Osteocyte (in vitro differentiated cells): ENCODE results near the gene TIPARP. TPM values are rescaled to one million over a fixed set of nuclear protein-coding genes. Genes with fewer than 3 reads are reported as not detected.
"Not testable (repeated sequence)": the region's sequence is repeated elsewhere in the genome, so short reads cannot be mapped to it uniquely, and the experiment has no call there.

Experiments
- DNase-seq: peaks from one replicate; pipeline ENCODE4 v3.0.0; 2021; ENCODE audit warnings: mixed read lengths; ENCODE audit not compliant: unreplicated experiment; ENCODE audit errors: extremely low spot score
- H3K27ac Mint-ChIP-seq: one replicate; pipeline ENCODE4 v1.8.0; 2021; ENCODE audit warnings: mild to moderate bottlenecking, mixed read lengths; ENCODE audit not compliant: unreplicated experiment
- H3K27me3 Mint-ChIP-seq: one replicate; pipeline ENCODE4 v1.8.0; 2021; ENCODE audit warnings: mixed read lengths; ENCODE audit not compliant: unreplicated experiment
- H3K36me3 Mint-ChIP-seq: one replicate; pipeline ENCODE4 v1.8.0; 2021; ENCODE audit warnings: mixed read lengths; ENCODE audit not compliant: unreplicated experiment
- H3K4me1 Mint-ChIP-seq: one replicate; pipeline ENCODE4 v1.8.0; 2021; ENCODE audit warnings: mixed read lengths; ENCODE audit not compliant: unreplicated experiment
- H3K4me3 Mint-ChIP-seq: one replicate; pipeline ENCODE4 v1.8.0; 2021; ENCODE audit warnings: mild to moderate bottlenecking, moderate library complexity, mixed read lengths; ENCODE audit not compliant: unreplicated experiment
- H3K9me3 Mint-ChIP-seq: one replicate; pipeline ENCODE4 v1.8.0; 2021; ENCODE audit warnings: mixed read lengths; ENCODE audit not compliant: unreplicated experiment
- total RNA-seq: library from RNA; stranded (reverse); gene quantifications from 2 replicates; pipeline ENCODE4 v1.2.1, GENCODE V29; 2021
- TF ChIP-seq, protein P1 (sequence below): fragments of 200-600 bp; sonication (generic); IDR thresholded peaks from 2 replicates; pipeline ENCODE4 v1.5.0; 2021; ENCODE audit warnings: antibody characterized with exemption, mild to moderate bottlenecking, moderate library complexity

TIPARP gene
- total RNA-seq, 1 donor from 2014 or later = 163 TPM

DNA sequence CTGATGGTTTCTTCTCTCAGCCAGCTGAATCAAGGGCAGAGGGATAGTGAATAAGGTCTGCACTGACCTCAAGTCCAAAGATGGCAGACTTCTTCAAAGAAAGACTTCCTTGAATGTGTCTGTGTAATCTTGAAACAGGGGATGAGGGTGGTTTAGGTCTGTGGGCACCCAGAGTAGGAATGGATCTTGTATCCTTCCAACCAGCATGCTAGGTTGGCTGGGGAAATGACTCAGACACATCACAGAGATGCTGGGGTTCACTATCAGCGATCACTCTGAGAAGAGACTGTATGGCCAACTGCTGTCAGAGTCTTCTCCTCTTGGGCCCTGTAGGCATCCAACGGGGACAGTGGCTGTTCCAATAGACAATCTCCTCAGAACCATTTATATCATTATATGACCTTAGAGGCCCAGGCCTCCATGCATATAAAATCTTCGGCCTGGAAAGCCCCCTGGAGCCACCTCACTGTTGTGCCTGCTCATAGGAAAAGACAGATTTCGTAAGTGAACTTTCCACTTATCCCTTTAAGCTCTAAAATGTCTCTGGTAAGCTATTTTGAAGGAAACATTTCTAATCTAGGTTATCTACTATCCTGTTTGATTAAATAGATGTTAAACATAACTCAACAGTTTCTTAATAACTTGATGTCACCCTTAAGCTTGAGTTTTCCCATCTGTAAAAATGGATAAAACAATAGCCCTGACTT lies 58.5 kb downstream of the TIPARP start:
- Mint-ChIP-seq H3K4me1 (peaks cover 56% of the 10 kb centered on the region), H3K36me3 (no peaks in the 10 kb centered on the region), H3K4me3 (no peak overlapping the region), H3K9me3 (no peaks in the 10 kb centered on the region), H3K27me3 (no peaks in the 10 kb centered on the region), H3K27ac (peak overlapping the region; percentile 47)
- TF ChIP-seq, protein P1, sequence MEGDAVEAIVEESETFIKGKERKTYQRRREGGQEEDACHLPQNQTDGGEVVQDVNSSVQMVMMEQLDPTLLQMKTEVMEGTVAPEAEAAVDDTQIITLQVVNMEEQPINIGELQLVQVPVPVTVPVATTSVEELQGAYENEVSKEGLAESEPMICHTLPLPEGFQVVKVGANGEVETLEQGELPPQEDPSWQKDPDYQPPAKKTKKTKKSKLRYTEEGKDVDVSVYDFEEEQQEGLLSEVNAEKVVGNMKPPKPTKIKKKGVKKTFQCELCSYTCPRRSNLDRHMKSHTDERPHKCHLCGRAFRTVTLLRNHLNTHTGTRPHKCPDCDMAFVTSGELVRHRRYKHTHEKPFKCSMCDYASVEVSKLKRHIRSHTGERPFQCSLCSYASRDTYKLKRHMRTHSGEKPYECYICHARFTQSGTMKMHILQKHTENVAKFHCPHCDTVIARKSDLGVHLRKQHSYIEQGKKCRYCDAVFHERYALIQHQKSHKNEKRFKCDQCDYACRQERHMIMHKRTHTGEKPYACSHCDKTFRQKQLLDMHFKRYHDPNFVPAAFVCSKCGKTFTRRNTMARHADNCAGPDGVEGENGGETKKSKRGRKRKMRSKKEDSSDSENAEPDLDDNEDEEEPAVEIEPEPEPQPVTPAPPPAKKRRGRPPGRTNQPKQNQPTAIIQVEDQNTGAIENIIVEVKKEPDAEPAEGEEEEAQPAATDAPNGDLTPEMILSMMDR = no peak
- DNase-seq = no peak

DNA sequence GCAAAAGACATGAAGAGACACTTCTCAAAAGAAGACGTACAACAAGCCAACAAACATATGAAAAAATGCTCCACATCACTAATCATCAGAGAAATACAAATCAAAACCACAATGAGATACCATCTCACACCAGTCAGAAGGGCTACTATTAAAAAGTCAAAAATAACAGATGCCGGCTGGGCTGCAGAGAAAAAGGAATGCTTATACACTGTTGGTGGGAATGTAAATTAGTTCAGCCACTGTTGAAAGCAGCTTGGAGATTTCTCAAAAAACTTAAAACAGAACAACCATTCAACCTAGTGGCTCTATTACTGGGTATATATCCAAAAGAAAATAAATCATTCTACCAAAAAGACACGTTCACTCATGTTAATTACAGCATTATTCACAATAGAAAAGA lies 60.3 kb downstream of the TIPARP start:
- not testable (repeated sequence) for DNase-seq, H3K4me3 Mint-ChIP-seq, H3K9me3 Mint-ChIP-seq, H3K27me3 Mint-ChIP-seq, H3K36me3 Mint-ChIP-seq
- H3K4me1 Mint-ChIP-seq = peaks cover 40% of the 10 kb centered on the region
- peak overlapping the region; percentile 69 for H3K27ac Mint-ChIP-seq

DNA sequence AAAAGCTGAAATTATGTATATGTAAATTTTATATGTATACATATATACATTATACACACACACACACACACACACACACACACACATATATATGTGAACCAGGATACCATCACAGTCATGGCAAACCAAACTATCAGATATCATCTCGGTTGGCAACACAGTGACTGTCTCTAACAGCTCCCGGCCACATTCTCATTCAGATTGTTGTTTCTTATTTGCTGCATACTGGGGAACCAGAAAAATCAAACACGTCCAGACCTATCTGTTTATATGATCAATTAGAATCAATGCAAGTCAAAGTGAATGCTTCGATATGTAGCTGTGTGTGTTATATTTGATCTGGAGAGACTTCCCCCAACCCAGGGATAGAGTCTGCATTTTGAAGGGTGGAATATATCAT lies 61.1 kb downstream of the TIPARP start:
- no peaks in the 10 kb centered on the region for H3K9me3 Mint-ChIP-seq
- TF ChIP-seq, protein P1 = no peak

DNA sequence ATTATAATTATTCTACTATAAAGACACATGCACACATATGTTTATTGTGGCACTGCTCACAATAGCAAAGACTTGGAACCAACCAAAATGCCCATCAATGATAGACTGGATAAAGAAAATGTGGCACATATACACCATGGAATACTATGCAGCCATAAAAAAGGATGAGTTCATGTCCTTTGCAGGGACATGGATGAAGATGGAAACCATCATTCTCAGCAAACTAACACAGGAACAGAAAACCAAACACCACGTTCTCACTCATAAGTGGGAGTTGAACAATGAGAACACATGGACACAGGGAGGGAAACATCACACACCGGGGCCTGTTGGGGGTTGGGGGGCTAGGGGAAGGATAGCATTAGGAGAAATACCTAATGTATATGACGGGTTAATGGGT lies 62.7 kb downstream of the TIPARP start:
- H3K27ac Mint-ChIP-seq, H3K27me3 Mint-ChIP-seq, DNase-seq: not testable (repeated sequence)

More for the DNA sequence above, 61.1 kb downstream of the TIPARP start:
- Mint-ChIP-seq H3K27me3 (no peaks in the 10 kb centered on the region), H3K4me3 (no peak overlapping the region), H3K36me3 (no peaks in the 10 kb centered on the region), H3K4me1 (peaks cover 36% of the 10 kb centered on the region), H3K27ac (no peak overlapping the region)
- DNase-seq = no peak

DNA sequence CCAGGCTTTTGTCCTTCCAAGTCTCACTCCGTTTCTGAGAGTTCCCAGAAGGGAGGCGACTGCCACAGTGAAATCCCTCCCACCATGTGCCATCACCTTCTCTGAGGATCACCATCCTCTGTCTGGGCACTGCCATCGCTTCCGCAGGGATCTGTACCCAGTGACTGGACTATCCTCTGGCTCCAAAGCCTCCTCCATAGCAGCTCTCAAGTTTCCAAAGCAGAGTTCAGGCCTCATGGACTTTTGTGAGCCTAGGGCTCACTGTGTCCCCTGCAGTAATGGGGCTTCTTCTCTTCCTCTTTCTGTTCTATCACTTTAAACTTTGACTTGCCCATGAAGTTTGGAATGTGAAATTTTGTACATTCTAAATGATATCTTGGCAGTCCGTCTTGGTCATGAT lies 63.9 kb downstream of the TIPARP start:
- Mint-ChIP-seq H3K4me3 (no peak overlapping the region), H3K27ac (peak overlapping the region; percentile 3), H3K9me3 (no peaks in the 10 kb centered on the region), H3K27me3 (no peaks in the 10 kb centered on the region), H3K36me3 (no peaks in the 10 kb centered on the region), H3K4me1 (peaks cover 17% of the 10 kb centered on the region)
- TF ChIP-seq, protein P1 = no peak
- DNase-seq = no peak

More for the DNA sequence above, 62.7 kb downstream of the TIPARP start:
- H3K4me1 Mint-ChIP-seq = peaks cover 29% of the 10 kb centered on the region
- not testable (repeated sequence) for H3K36me3 Mint-ChIP-seq, H3K9me3 Mint-ChIP-seq, H3K4me3 Mint-ChIP-seq

DNA sequence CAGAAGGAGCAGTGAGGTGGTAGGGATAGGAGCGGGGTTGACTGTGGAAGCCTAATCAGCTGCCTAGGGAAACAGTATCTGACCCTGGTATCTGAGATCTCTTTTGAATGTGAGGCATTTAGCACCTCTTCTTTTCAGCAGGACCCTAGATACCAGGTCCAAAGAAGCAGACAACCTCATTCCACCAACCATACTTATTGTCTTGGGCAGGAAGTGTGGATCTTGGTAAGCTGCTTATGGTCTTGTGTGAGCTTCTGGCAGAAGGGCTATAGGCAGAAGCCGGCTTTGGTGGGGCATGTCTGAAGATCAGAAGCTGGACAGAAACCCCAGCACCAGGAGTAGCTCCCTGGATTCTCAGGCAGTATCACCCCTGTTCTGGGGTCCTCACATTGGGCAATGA lies 65.6 kb downstream of the TIPARP start:
- Mint-ChIP-seq H3K9me3 (no peaks in the 10 kb centered on the region), H3K27ac (no peak overlapping the region), H3K4me1 (peaks cover 2% of the 10 kb centered on the region), H3K36me3 (no peaks in the 10 kb centered on the region), H3K27me3 (no peaks in the 10 kb centered on the region), H3K4me3 (no peak overlapping the region)
- TF ChIP-seq, protein P1 = no peak
- no peak for DNase-seq

DNA sequence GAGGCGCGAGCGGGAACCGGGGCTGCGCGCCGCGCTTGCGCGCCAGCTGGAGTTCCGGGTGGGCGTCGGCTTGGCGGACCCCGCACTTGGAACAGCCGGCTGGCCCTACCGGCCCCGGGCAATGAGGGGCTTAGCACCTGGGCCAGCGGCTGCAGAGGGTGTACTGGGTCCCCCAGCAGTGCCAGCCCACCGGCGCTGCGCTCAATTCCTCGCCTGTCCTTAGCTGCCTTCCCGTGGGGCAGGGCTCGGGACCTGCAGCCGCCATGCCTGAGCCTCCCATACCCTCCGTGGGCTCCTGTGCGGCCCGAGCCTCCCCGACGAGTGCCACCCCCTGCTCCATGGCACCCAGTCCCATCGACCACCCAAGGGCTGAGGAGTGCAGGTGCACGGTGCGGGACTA lies 66.2 kb downstream of the TIPARP start:
- DNase-seq, H3K27me3 Mint-ChIP-seq, H3K4me3 Mint-ChIP-seq, H3K4me1 Mint-ChIP-seq, H3K27ac Mint-ChIP-seq, H3K9me3 Mint-ChIP-seq, H3K36me3 Mint-ChIP-seq: not testable (repeated sequence)
